ENCODE measurements around the gene SDC4.
A peak's percentile ranks its signal among the peaks of the same experiment; 100 is the strongest.

The SDC4 gene

DNA sequence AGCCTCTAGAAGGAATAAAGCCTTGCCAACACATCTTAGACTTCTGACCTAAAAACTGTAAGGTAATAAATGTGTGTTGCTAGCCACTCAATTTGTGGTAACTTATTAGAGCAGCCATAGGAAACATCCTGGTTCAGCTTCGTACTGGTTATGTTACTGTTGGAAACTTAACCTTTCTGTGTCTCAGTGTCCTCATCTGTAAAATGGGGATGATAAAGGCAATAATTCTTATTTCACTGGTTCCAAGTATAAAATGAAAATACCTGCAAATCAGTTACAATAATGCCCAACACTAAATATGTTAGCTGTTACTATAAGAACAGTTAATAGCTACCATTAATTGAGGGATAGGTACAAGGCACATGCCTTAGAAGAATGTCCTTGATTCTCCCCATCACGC is 55.9 kb downstream of the SDC4 start:
- no peak for DNase-seq
- Histone ChIP-seq H3K9me3 (replicated peaks; ENCODE audit: insufficient read depth, low read length) (no peaks in the 10 kb centered on the region), H4K20me1 (ENCODE audit: insufficient read depth, low read length) (no peaks in the 10 kb centered on the region), H3K4me3 (ENCODE audit: low read length) (no peak overlapping the region), H3K9me2 (replicated peaks; ENCODE audit: insufficient read depth, low read length) (no peaks in the 10 kb centered on the region), H3F3A (ENCODE audit: insufficient read depth, low read length) (0 out of 2 replicates have a peak, but pooled peaks cover 4% of the 10 kb centered on the region), H2AFZ (ENCODE audit: low read length) (no peak overlapping the region), H3K36me3 (replicated peaks; ENCODE audit: insufficient read depth, low read length) (no peaks in the 10 kb centered on the region), H3K4me2 (ENCODE audit: low read depth, low read length) (no peak overlapping the region), H3K27ac (ENCODE audit: low read length) (no peak overlapping the region), H3K9ac (ENCODE audit: low read length) (no peak overlapping the region), H3K27me3 (replicated peaks; ENCODE audit: insufficient read depth, low read length) (peaks cover 14% of the 10 kb centered on the region), H3K4me1 (ENCODE audit: low read length) (peaks cover 9% of the 10 kb centered on the region; the same call in 1 of the 2 replicates), H3K79me2 (ENCODE audit: low read length) (no peaks in the 10 kb centered on the region)
- TF ChIP-seq EZH2phosphoT487 (IDR thresholded peaks at IDR 0.05; ENCODE audit: low read length) (no peak), EZH2 (optimal IDR thresholded peaks at IDR 0.05; ENCODE audit: low read depth, low read length) (no peak)
- TF ChIP-seq, protein P1, sequence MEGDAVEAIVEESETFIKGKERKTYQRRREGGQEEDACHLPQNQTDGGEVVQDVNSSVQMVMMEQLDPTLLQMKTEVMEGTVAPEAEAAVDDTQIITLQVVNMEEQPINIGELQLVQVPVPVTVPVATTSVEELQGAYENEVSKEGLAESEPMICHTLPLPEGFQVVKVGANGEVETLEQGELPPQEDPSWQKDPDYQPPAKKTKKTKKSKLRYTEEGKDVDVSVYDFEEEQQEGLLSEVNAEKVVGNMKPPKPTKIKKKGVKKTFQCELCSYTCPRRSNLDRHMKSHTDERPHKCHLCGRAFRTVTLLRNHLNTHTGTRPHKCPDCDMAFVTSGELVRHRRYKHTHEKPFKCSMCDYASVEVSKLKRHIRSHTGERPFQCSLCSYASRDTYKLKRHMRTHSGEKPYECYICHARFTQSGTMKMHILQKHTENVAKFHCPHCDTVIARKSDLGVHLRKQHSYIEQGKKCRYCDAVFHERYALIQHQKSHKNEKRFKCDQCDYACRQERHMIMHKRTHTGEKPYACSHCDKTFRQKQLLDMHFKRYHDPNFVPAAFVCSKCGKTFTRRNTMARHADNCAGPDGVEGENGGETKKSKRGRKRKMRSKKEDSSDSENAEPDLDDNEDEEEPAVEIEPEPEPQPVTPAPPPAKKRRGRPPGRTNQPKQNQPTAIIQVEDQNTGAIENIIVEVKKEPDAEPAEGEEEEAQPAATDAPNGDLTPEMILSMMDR (IDR thresholded peaks at IDR 0.05; ENCODE audit: low read length): no peak

DNA sequence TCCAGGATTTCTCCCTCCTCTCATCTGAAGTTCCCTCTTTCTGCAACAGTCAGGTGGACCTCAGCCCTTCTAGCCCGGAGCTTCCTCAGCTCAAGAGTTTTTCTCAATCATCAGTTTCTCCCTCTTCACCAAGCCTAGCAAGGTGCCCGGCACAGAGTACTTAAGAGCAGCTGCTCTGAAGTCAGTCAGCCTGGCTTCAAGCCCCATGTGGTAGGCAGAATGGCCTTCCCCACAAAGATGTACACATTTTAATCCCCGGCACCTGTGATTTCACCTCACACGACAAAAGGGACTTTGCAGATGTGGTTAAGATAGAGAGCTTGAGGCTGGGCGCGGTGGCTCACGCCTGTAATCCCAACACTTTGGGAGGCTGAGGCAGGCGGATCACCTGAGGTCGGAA is 56.7 kb downstream of the SDC4 start:
- no peaks in the 10 kb centered on the region for H3K79me2 ChIP-seq (ENCODE audit: low read length)
- peaks cover 14% of the 10 kb centered on the region for H3K27me3 ChIP-seq (replicated peaks; ENCODE audit: insufficient read depth, low read length)
- 0 out of 2 replicates have a peak, but pooled peaks cover 4% of the 10 kb centered on the region for H3F3A ChIP-seq (ENCODE audit: insufficient read depth, low read length)
- H3K9ac ChIP-seq (ENCODE audit: low read length): no peak overlapping the region
- no peak for TF ChIP-seq EZH2 (optimal IDR thresholded peaks at IDR 0.05; ENCODE audit: low read depth, low read length)
- TF ChIP-seq, protein P1 (IDR thresholded peaks at IDR 0.05; ENCODE audit: low read length): no peak
- TF ChIP-seq EZH2phosphoT487 (IDR thresholded peaks at IDR 0.05; ENCODE audit: low read length): no peak
- H3K9me3 ChIP-seq (replicated peaks; ENCODE audit: insufficient read depth, low read length): no peaks in the 10 kb centered on the region
- H3K27ac ChIP-seq (ENCODE audit: low read length): no peak overlapping the region
- H3K36me3 ChIP-seq (replicated peaks; ENCODE audit: insufficient read depth, low read length): no peaks in the 10 kb centered on the region
- H3K4me3 ChIP-seq (ENCODE audit: low read length): no peak overlapping the region
- no peak overlapping the region for H2AFZ ChIP-seq (ENCODE audit: low read length)
- H3K4me2 ChIP-seq (ENCODE audit: low read depth, low read length): no peak overlapping the region
- no peaks in the 10 kb centered on the region for H4K20me1 ChIP-seq (ENCODE audit: insufficient read depth, low read length)
- DNase-seq: no peak
- H3K9me2 ChIP-seq (replicated peaks; ENCODE audit: insufficient read depth, low read length): no peaks in the 10 kb centered on the region
- H3K4me1 ChIP-seq (ENCODE audit: low read length): peaks cover 9% of the 10 kb centered on the region; the same call in 1 of the 2 replicates

DNA sequence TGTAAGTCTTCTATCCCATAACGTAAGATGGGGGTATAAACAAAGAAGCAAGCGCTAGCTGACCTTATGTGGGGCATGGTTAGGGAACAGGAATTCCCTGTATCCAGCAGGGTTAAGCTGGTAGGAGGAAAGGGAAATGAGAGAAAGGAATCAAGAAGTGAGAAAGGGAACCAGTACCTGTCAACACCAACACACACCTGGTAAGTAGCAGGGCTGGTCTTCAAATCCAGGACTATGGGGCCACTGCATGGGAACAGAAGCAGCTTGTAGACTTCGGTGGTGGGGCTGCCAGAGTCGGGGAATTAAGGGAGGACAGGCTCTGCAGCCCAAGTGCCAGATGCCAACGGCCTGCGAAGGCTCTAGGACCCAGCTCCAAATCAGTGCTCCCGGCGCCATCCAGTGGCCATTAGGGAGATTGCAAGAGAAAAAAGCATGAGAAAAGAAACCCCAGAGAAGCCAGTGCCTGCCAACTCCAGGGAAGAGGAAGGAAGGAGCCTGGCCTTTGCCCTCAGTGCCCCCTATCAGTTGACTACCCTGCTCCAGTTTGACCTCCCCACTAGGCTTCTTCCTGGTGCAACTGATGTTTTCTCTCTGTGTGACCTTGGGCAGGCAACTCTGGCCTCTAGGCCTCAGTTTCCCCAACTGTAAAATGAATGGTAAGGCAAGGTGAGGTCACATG is 57.4 kb downstream of the SDC4 start:
- Histone ChIP-seq H3K4me2 (ENCODE audit: low read depth, low read length) (peak overlapping the region; percentile 28; the same call in 1 of the 2 replicates), H3K9me3 (replicated peaks; ENCODE audit: insufficient read depth, low read length) (no peaks in the 10 kb centered on the region), H3K79me2 (ENCODE audit: low read length) (no peaks in the 10 kb centered on the region), H3K36me3 (replicated peaks; ENCODE audit: insufficient read depth, low read length) (no peaks in the 10 kb centered on the region), H3K4me1 (ENCODE audit: low read length) (peaks cover 9% of the 10 kb centered on the region; the same call in 1 of the 2 replicates), H3K9me2 (replicated peaks; ENCODE audit: insufficient read depth, low read length) (no peaks in the 10 kb centered on the region), H4K20me1 (ENCODE audit: insufficient read depth, low read length) (no peaks in the 10 kb centered on the region), H3K27ac (ENCODE audit: low read length) (no peak overlapping the region), H3F3A (ENCODE audit: insufficient read depth, low read length) (0 out of 2 replicates have a peak, but pooled peaks cover 4% of the 10 kb centered on the region), H3K9ac (ENCODE audit: low read length) (no peak overlapping the region), H3K27me3 (replicated peaks; ENCODE audit: insufficient read depth, low read length) (peaks cover 14% of the 10 kb centered on the region), H3K4me3 (ENCODE audit: low read length) (no peak overlapping the region), H2AFZ (ENCODE audit: low read length) (no peak overlapping the region)
- TF ChIP-seq, protein P1 (IDR thresholded peaks at IDR 0.05; ENCODE audit: low read length): peak; percentile 91
- no peak for TF ChIP-seq EZH2 (optimal IDR thresholded peaks at IDR 0.05; ENCODE audit: low read depth, low read length)
- DNase-seq: peak; percentile 62
